22Rv1 (cell line): ENCODE results near the gene UIMC1.

Experiments
- ZFX ChIP-seq: fragments of 450-650 bp; IDR thresholded peaks from 2 replicates; pipeline ENCODE4 v1.6.1; 2017; ENCODE audit warnings: antibody characterized with exemption, borderline replicate concordance
- TF ChIP-seq, protein P1 (sequence below): fragments of 450-650 bp; IDR thresholded peaks from 2 replicates; pipeline ENCODE4 v1.5.1; 2017; ENCODE audit warnings: mild to moderate bottlenecking

DNA sequence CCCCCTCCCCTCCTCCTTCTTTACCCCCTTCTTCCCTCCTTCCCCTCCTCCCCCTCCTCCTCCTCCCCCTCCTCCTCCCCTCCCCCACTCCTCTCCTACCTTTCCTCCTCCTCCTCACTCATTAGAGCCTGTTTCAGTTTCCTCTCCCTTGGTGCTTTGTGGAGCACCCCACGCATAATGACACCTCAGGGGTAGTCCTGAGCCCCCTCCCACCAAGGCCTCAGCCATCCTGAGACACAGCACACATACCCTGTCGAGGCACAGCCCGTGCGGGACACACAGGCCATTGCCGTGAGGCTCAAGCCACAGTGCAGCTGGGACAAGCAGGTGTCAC is 142.8 kb downstream of the UIMC1 start:
- TF ChIP-seq, protein P1, sequence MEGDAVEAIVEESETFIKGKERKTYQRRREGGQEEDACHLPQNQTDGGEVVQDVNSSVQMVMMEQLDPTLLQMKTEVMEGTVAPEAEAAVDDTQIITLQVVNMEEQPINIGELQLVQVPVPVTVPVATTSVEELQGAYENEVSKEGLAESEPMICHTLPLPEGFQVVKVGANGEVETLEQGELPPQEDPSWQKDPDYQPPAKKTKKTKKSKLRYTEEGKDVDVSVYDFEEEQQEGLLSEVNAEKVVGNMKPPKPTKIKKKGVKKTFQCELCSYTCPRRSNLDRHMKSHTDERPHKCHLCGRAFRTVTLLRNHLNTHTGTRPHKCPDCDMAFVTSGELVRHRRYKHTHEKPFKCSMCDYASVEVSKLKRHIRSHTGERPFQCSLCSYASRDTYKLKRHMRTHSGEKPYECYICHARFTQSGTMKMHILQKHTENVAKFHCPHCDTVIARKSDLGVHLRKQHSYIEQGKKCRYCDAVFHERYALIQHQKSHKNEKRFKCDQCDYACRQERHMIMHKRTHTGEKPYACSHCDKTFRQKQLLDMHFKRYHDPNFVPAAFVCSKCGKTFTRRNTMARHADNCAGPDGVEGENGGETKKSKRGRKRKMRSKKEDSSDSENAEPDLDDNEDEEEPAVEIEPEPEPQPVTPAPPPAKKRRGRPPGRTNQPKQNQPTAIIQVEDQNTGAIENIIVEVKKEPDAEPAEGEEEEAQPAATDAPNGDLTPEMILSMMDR: no peak
- TF ChIP-seq ZFX: no peak
